HG03039 (cell line): ENCODE data around the gene SP140.
"Not testable (repeated sequence)": the region's sequence is repeated elsewhere in the genome, so short reads cannot be mapped to it uniquely, and the experiment has no call there.

ENCODE experiments used
- ATAC-seq: cut with Tn5 transposase; IDR thresholded peaks from one replicate; pipeline ENCODE4 v1.9.1; 2021; ENCODE audit warnings: mild to moderate bottlenecking, moderate library complexity; ENCODE audit not compliant: unreplicated experiment

SP140 gene

DNA sequence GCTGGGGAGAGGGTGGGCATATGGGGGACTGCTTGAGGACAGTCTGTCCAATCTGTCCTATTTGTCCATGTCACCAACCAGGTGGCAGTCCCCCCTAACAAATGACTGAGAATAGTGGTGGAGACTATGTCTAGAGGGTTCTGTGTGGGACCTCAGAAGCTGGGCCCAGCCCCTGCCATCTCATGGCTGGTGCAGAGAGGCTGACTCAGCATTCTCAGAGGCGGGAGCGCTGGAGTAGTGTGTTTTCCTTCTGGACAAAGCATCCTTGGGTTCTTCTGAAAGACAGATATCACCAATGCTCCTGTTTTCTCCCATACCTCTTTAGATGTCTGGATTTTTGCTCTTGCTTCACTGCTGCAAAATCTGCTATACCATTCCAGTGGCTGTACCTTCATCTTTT is 57.4 kb downstream of the SP140 start:
- ATAC-seq: no peak

GRCh38 chr2:230286048-230286447 is 60.5 kb downstream of the SP140 start:
- no peak for ATAC-seq

DNA sequence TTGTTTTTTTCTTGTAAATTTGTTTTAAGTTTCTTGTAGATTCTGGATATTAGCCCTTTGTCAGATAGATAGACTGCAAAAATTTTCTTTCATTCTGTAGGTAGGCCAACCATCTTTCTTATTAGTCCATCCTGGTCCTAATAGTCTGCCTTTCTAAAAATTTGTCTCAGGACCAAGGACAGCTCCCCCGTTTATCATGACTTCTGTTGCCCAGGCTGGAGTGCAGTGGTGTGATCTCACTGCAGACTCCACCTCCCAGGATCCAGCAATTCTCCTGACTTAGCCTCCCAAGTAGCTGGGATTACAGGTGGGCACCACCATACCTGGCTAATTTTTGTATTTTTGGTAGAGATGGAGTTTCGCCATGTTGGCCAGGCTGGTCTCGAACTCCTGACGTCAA is 63.8 kb downstream of the SP140 start:
- ATAC-seq: not testable (repeated sequence)

- ATAC-seq: no peak
Observed at GRCh38 chr2:230295192-230295591, 69.7 kb downstream of the SP140 start.

- no peak for ATAC-seq
Observed at GRCh38 chr2:230296917-230297316, 71.4 kb downstream of the SP140 start.

- no peak for ATAC-seq
Observed at GRCh38 chr2:230299618-230300017, 74.1 kb downstream of the SP140 start.

DNA sequence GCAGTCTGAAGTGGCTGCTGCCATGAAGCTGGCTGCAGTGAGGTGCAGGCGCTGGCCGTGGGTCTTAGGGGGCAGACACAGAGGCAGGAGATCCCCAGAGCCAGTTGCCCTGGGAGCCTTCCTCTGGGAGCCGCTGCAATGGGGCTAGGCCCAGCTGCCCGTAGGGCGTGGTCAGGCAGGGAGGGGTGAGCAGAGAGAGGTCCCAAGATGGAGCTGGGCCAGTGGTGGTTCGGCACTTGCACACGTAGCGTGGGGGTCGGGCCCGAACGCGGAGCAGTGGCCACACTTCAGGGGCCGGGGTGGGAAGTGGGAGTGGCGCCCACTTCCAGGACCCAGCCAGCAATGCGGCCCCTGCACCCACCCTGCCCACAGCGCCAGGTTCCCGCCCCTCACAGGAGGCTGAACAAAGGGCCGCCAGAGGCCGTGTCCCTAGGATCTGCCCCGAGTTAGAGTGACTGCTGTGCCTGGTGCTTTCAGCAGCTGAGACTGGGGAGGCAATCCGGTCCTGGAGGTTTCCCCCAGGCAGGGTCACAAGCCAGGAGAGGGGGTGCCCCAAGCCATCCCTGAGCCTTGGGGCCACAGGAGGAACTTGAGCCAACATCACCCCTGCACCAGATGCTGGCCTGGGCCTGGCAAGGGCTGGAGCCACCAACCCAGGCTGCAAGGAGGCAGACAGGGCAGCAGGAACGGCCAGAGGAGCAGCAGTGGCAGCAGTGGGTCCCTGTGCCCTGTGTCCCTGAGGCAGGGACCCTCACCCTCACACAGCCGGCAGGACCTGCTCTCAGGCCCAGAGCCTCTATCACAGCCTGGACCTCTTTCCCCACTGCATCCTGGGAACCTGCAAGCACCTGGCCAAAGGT is 80.1 kb downstream of the SP140 start:
- ATAC-seq: no peak

DNA sequence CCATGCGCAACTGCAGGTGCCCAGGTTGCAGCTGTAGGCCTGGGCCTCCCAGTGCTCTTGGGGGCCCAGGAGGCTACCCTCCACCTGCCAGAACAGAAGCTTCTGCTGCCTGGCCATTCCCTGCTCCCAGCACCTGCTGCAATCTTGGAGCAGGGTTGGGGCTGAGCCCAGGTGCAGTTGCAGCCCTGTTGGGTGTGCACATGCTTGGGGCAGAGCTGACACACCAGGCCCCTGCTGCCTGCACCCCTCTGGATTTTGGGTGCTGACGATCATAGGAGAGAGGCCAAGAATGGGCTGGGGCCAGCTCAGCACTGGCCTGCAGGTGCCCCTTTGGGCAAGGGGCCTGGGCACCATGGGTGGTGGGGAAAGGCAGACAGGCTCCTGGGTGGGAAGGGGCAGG is 80.9 kb downstream of the SP140 start:
- no peak for ATAC-seq

DNA sequence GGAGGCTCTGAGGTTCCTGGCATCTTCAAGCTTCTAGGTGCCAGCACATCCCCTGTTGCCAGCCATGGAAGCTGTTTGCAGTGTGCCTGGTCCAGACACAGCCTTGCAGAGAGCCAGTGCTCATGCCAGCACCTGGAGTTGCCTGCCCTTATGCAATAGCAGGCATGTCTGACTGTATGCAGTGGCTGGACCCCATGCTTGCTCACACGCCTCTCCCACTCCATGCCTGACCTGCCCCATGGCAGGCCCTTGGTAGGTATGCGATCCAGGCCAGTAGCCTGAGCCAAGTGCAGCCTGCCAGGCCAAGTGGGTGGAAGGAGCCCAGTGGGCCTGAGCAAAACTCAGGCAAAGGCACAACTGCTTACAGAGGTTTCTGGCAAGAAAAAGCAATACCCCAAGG is 81.9 kb downstream of the SP140 start:
- no peak for ATAC-seq

- no peak for ATAC-seq
Observed at GRCh38 chr2:230308402-230309000, 83.0 kb downstream of the SP140 start.

DNA sequence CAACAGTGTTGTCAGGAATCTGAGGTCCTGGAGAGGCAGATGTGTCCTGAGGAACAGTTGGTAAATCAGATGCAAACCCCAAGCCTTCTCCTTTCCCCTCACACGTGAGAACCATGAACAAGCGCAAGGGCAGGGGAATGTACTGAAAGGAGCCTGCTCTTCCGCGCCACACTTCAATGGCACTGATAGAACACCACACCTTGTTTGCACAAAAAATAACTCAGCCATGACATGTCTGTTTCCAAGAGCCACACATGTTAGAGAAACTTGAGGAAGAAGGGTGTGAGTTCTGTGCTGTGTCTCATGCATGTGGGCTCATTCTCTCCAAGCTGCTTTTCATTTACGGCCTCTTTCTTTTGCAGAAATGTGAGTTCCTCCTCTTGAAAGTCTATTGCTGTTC is 85.3 kb downstream of the SP140 start:
- not testable (repeated sequence) for ATAC-seq

- ATAC-seq: not testable (repeated sequence)
Observed at GRCh38 chr2:230311634-230312033, 86.1 kb downstream of the SP140 start.

- no peak for ATAC-seq
Observed at GRCh38 chr2:230312638-230313037, 87.1 kb downstream of the SP140 start.

GRCh38 chr2:230317366-230317765 is 91.8 kb downstream of the SP140 start:
- no peak for ATAC-seq

GRCh38 chr2:230318190-230319121 is 92.9 kb downstream of the SP140 start:
- ATAC-seq: no peak

- ATAC-seq: peak; percentile 64
Observed at GRCh38 chr2:230319211-230319862, 93.8 kb downstream of the SP140 start.

- no peak for ATAC-seq
Observed at GRCh38 chr2:230321031-230321430, 95.5 kb downstream of the SP140 start.

- ATAC-seq: no peak
Observed at GRCh38 chr2:230322561-230323384, 97.2 kb downstream of the SP140 start.

- ATAC-seq: no peak
Observed at GRCh38 chr2:230323385-230324106, 98.0 kb downstream of the SP140 start.
